NCI-H748 treated with DMSO at 0.1 percent for 48 hours (cell line): ENCODE data around the gene LRMDA.

ENCODE experiments used
- DNase-seq: peaks from one replicate; lab custom pipeline; 2025; lab: John Stamatoyannopoulos, UW

Gene LRMDA

DNA sequence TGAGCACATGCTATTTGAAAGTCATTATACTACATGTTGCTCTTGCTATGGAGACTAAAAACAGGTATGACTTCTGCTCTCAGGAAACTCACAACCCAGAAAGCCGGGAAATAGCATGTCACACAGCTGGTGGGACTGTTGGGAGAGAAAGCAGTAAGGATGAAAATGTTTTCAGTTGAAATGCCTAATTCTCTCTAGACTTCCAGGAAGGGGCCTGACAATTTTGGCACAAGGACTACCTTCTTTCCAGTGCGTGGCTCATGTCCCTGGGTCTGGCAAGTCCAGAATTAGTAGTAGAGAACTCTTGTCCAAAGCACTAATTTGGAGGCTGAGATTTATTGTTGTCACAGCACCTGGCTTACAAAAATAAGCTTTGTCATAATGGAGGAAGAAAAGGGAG lies 567.6 kb downstream of the LRMDA start:
- DNase-seq: no peak

DNA sequence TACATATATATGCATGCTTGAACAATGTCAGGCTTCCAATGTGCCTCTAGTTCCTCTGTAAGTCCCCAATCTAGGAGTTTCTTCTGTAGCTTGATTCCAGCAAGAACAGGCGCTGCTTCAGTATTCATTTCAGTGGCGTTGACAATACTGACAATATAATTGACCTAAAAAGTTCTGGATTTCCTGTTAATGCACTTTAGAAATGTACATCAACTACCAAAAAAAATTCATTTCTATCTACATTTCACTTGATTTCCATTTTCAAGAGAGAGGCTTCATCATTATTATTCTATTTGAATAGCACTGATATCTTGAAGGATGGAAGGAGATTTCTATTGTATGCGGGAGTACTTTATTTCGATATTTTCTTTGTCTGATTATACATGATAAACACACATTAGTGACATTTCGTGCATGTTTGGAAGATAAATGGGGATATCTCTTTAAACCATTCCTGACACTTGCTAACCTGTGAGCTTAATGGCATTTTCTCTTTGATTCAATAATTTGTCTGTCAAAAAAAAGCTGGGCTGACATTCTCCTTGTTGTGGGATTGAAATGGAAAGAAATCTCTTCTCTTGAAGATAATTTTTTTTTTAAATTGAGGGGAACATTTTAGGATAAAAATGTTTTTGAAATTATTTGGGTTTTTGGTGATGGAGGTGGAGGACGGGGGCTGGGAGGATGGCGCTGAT lies 568.2 kb downstream of the LRMDA start:
- no peak for DNase-seq

DNA sequence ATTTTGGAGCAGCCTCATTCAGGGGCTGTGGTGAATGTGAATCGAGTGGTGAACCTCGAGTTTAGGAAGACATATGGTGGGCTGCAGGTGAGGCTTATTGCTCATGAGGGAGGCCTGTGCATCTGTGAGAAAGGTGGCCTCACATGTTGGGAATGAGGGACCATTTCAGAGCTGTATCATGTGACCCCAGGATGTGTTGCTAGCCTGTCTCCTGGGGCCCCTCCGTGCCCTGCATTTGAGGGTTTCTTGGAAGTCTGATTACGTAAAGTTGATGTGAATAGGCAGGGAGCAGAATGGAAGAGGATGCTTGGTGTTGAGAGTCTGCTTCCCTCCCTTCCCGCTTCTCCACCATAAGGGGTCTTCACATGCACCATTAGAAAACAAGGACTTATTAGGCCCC lies 569.1 kb downstream of the LRMDA start:
- no peak for DNase-seq

DNA sequence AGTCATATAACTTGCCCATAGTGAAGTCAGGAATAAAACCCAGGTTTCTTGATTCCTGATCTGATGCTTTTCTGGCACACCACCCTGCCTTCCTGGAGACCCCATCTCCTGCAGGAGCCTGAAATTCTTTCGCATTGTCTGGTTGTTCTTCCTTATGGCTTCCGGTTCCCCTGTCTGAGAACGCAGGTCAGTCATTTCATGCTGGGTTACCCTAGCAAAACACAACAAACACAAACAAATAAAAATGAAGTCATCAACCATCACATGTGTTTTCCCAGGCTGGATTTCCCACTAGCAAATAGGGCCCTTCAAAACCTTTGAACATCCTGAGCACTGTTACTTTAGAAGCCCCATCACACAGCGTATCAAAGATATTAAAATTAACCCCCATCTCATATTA lies 569.6 kb downstream of the LRMDA start:
- no peak for DNase-seq

DNA sequence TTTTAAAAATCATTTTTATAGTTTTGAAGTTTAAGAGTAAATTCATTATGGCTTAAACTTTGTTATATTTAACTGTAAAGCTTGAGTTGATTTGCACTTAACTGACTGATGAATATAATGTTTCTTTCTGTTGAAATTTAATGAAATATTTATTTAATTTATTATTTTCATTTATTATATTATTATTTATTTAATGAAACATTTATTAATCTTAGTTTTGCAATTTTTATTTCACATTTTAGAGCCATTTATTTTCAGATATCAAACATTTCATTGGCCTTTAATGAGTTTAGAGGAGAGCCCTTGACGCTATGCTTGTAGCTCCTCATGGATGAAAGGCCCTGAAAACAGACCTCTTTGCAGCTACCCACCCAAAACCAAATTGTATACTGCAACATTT lies 570.0 kb downstream of the LRMDA start:
- DNase-seq: no peak

DNA sequence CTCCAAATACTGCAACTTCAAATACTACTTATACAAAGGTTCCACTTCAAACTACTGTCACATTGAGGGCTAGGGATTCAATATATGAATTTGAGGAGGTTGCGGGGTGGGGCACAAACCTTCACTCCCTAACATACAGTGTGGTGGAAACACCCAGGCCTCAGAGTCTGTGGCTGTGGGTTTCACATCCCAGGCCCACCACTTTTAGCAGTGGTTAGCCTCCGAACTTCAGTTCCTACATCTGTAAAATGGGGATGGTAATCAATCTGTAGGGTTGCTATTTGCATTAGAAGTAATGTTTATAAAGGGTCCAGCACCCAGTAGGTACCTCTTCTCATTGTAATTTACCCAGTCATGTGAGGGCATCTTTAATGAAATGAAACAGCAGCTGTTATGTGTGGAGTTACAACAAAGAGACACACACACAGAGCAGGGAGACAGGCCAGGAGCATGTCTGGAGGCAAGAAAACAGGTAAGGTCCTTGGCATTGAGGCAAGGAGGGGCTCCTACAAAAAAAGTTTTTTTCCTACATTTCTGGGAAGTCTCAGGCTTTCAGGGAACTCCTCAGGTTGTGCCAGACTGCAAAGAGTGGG lies 570.9 kb downstream of the LRMDA start:
- no peak for DNase-seq

DNA sequence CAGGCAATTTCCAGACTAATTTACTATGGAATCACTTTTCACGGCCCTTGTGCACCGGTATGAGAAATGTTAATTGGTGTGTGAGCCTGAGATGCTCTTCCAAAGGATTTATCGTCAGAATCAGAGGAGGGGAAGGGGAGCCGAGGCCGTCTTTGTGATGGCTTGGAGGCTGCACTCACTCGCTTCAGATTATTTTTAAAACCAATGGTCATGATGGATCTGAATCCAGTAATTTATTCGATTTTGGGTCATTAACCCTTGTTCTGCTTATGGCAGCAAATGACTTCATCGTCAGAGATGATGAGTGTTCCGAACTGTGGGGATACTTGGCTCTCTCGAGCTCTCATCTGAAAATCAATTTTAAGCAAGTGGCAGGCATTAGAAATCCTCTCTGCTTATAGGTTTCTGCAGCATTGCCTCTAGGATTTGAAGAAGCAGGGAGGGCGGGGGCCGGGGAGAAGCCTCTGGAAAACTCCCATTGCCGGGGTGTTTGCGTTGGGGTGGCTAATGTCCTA lies 576.3 kb downstream of the LRMDA start:
- no peak for DNase-seq

DNA sequence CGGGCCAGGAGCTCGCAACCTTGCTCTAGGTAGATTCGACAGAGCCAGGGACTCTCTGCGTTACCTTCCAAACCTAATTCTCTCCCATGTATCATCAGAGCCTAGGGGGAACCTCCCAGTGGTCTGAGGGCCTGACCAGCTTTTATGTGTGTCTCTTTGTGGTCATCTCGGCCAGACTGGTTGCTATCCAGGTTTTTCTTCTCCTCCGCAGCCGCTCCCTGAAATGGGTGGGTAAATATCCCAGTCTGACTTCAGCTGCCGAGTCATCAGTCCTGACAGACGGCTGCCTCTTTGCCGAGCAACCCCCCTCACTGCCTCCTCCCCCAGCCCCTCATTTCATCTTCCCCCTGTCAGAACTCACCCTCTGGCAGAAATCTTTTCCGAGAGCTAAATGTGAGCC lies 578.1 kb downstream of the LRMDA start:
- no peak for DNase-seq

DNA sequence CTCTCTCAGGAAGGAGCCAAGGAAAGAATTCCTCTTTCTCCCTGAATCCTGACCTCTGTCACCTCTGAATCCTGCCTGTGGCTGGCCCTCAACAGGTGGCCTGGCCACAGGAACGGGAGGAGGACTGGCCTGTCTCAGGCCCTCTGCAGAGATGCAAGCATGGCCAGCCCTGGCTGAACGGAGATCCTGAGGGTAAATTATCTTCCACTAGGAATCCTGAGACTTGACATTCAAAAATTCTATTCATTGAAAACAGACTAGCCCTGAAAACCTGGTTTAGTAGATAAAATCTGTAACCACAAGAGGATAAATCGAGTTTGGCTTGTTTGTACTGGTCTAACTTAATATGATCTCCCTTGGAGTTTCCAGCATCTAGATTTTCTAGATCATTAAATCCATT lies 579.3 kb downstream of the LRMDA start:
- no peak for DNase-seq

DNA sequence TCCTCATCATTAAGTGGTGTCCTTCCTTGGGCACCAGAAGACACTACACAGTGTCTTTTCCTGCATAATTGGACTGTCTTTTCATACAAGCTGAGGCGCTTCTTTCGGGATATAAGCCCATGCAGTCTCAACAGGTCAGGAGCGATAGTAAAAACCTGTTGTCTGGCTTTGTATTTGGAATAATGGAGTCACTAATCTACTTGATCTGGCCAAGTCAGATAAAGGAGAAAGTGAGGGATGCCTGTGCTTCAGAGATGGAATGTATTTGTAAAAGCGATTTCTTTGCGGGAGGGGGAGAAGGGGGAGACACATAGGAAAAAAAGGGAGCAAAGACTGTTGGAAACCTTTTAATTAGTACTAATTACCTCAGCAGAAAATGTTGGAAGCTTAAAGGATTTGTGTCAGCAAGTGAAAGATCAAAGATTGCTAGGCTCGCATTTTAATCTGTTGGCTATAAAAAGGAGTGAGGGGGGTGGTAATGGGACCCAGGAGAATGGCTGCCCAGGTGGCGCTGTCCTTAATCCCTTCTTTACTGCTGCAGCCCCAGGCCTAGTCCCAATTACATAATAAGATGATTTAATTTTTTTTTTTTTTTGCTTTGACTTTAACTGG lies 581.4 kb downstream of the LRMDA start:
- no peak for DNase-seq

DNA sequence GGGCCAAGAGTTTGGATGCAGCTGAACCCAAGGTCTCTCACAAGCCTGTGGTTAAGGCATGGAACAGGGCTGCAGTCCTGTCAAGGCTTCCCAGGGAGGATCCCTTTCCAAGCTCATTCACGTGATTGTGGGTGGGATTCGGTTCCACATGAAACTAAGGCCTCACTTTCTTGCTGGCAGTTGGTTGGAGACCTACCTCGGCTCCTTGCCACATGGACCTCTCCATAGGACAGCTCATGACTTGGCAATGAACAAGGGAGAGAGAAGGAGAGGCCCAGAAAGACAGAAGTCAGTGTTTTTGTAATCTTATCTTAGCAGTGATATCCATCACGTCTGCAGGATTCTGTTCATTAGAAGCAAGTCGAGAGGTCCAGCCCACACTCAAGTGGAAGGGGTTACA lies 583.8 kb downstream of the LRMDA start:
- DNase-seq: no peak

DNA sequence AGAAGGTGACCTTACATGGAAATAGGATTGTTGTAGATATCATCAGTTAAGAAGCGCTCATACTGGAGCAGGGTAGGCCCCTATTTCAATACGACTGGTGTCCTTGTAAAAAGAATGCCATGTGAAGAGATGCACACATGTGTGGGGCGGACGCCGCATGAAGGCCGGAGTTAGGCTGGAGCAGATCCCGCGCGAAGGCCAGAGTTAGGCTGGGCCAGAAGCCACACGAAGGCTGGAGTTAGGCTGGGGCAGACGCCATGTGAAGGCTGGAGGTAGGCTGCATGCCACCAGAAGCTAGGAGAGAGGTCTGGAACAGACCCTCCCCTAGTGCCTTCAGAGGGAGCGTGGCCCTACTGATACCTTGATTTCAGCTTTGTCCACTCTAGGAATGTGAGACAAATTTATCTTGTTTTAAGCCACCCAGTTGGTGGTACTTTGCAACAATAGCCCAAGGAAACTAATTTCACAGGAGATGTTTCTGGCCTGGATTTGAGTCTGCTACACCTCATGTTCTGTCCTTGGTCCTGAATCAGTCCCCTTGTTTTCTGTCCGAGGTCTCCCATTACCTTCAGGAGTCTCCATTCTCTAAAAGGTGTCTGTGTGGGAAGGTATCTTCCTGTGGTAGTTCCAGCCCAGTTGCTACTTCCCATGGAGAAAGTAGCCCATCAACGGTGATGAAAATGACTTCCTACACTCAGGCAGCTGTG lies 585.8 kb downstream of the LRMDA start:
- DNase-seq: no peak

DNA sequence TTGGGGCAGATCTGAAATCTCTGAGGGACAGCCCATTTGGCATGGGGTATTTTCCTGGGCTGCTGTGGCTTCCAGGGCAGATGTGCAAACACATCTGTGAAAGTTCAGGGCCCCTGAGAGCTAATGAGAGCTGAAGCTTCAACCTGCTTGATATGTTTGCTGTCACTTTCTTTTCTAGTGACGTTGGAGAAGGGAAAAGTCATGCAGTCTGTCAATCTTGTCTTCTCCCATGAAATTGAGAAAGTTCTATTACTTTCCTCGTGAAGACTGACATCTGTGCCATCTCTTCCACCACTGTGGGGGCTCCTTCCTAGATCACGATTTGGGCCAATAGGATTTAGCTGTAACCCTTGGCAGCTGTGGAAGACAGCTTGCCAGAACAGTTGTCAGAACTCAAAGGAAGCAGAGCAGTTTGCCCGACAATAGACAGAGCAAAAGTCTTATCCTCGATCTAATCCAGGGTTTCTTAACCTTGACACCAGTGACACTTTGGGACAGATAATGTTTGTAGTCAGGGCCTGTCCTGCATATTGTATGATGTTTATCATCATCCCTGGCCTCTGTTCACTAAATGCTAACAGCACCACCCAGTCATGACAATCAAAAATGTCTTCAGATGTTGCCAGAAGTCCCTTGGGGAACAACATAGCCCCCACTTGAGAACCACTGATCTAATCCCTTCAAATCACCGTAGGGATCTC lies 586.5 kb downstream of the LRMDA start:
- DNase-seq: no peak

DNA sequence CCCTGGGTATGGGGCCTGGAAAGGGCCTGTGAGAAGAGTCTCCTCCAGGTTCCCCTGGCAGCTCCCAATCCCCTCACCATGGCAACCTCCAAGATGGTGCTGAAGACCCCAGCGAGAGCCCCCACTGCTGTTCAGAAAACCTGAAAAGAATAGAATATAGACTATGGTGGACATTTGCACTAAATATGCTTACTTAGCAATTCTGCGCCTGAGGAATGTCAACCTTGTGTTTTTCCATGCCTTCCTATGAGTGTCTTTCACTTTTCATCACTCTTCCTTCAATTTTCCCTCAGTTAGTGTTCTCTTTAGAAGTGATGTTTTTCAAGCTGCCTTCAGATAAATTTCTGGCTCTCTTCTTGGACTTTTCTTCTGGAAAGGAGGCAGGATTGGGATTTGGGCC lies 589.2 kb downstream of the LRMDA start:
- DNase-seq: no peak

DNA sequence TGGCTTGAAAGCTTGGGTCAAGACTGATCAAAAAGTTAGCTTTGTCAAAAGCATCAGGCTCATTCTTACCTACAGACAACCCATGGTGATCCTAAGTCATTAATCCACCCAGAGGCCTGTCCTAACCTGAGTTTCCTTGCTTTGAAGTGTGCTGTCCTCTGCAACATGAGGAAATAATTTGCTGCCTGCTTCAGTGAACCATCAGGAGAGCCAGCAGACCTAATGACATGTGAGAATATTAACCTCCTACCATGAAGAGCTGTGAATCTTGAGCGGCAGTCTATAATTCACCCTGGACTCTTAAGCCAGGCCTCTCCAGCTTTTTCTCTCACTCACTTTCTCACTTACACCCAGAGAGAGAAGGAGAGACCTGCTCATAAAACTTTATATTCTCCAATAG lies 590.0 kb downstream of the LRMDA start:
- DNase-seq: no peak

DNA sequence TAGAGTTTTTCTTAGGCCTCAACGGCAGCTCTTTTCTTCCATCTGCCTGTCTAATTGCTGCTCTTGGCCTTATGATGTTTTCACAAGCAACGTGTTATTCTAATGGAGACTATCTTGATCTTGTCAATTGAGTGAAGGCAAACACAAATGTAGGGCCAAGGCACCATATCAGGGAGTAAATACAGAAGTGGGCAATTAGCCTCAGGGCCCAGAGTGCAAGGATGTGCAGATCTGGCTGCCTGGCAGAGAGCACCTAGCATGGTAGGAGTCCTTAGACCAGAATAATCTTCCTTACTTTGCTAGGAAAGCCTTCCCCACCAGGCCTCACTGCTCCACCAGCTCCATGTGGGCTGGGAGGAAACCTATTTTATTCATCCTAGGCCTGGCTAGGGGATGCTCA lies 590.9 kb downstream of the LRMDA start:
- no peak for DNase-seq

DNA sequence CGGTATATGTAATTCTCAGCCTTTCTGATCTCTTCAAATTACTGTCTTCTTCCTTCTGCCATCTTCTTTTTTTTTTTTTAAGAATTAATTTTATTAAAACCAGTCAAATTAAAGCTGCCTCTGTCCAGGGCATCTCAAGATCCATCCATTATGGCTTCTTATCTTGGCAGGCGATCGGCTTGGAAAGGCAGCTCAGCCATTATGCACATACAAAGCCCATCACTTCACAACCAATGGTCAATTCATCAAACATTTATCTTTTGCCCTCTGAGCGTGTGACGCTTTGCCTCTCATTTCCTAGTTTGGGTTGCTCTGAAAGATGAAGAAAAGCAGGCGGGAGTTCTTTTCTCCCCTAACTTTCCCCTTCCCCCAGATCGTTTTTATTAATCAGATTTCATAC lies 591.6 kb downstream of the LRMDA start:
- no peak for DNase-seq

DNA sequence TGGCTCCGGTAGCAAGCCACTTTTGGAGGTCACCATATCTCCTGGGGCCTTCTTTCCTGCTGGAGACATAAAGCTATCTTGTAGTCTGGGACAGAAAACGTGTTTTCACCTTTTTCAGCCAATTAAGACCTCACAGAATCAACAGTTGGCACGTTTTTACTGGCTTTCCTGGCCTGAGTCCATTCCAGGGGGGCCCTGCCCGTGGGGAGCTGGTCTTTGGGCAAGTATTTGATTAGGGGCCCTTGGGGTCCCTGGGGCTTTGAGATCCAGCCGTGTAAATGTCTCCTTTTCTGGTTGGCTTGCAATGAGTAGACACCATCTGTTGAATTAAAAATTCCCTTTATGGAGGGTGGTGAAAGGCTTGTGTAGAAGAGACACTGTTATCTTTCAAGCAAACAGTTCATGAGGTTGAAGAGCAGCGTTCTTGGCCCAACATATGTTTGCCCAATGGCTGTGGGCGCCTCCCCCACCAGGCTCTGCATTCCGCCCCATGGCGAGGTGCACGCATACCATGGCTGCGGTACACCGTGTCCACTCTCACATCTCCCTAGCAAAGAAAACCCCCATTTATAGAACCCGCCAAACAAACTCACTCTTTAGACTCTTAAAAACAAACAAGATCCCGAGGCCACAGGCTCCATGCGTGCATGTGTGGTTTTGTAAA lies 593.2 kb downstream of the LRMDA start:
- DNase-seq: no peak

DNA sequence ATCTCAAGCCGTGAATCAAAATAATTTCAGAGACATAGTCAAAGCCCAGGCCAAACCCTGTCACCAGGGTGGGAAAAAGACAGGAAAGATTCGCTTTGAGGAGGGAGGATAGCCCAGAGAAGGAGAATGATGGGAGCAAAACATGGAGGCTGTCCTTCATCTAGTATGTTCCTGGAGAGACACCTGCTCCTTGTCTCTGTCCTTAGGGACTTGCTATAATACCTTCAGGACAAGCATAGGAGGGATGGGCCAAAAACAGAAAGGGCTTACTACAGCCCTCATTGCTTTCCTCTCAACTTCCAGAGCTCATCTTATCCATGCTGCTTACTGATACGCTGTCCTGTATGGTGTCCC lies 593.7 kb downstream of the LRMDA start:
- no peak for DNase-seq

DNA sequence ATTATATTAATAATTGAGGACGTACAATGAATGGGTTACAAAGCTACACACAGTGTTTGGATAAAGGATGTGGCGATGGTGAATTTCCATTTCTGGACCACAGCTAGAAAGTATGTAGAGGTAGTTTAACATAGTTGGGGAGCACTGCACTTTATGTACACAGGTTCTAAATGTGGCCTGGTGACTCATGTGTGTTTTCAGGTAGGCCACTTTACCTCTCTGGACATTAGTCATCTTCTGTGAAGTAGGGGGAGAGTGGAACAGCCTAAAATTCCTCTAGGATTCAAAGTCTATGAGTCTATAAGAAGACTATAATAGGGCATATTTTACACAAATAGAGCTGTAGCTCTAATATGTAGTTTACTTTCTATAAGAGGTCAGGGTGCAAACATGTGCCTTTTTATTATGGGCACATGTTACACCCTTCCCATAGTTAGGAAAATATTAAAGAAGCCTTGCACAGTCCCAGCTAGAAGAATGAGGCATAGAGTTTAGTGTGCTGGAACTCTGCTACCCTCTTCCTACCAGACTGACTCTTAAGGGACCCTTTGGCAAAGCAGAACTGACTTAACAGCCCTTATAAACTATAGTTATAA lies 594.9 kb downstream of the LRMDA start:
- DNase-seq: no peak

DNA sequence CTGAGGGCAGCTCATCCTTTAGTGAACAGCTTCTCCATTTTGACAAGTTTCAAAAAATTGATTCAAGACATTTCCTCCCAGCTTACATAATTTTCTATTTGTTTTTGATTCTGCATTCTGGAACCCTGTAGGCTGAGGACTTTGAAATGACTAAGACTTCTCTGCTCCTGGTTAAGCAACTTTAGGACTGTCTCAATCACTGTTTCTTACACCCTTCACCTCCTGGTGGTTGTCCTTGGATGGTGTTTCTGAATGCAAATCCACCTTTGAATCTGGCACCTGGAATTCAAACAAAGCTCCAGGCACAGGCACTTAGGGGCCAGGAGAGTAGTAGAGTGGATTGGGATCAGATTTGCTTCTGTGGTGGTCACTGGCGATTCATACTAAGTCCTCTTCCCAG lies 595.5 kb downstream of the LRMDA start:
- no peak for DNase-seq

DNA sequence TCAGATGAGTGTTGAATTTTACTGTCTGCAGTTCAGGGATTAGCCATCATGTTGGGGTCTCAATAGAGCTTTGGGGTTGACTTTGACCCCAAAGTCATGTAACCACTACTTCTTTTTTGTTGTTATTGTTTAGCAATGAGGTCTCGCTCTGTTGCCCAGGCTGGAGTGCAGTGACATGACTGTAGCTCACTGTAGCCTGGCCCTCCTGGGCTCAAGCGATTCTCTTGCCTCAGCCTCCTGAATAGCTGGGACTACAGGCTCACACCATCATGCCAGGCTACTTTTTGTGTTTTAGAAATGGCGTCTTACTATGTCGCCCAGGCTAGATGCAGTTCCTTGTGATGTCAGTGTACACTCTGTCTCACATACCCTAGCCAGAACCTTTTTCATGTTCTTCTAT lies 598.4 kb downstream of the LRMDA start:
- DNase-seq: no peak
